KMS-11 (cell line): ENCODE measurements around the gene DPY19L1.
"Not testable (repeated sequence)": the region's sequence is repeated elsewhere in the genome, so short reads cannot be mapped to it uniquely, and the experiment has no call there.

Experiments used
- H2AFZ ChIP-seq: fragments of 200-600 bp; sonication (generic); 2 replicates; pipeline ENCODE4 v1.6.1; 2016; ENCODE audit warnings: antibody characterized with exemption, mixed run types, low read depth
- H3K27ac ChIP-seq: fragments of 200-600 bp; sonication (generic); 2 replicates; pipeline ENCODE4 v1.6.1; 2016; ENCODE audit warnings: mild to moderate bottlenecking, mixed run types
- H3K27me3 ChIP-seq: fragments of 200-600 bp; sonication (generic); 2 replicates; pipeline ENCODE4 v1.6.1; 2017; ENCODE audit warnings: mild to moderate bottlenecking, low read depth, mixed run types, moderate library complexity; ENCODE audit not compliant: insufficient read depth
- H3K36me3 ChIP-seq: fragments of 200-600 bp; sonication (generic); 2 replicates; pipeline ENCODE4 v1.6.1; 2017; ENCODE audit warnings: mild to moderate bottlenecking, mixed run types; ENCODE audit not compliant: insufficient read depth
- H3K4me1 ChIP-seq: fragments of 200-600 bp; sonication (generic); 2 replicates; pipeline ENCODE4 v1.6.1; 2016; ENCODE audit warnings: mild to moderate bottlenecking, low read depth, mixed run types; ENCODE audit not compliant: poor library complexity, severe bottlenecking
- H3K4me2 ChIP-seq: fragments of 200-600 bp; sonication (generic); 2 replicates; pipeline ENCODE4 v1.7.0; 2016; ENCODE audit warnings: mild to moderate bottlenecking, mixed run types
- H3K4me3 ChIP-seq: fragments of 200-600 bp; sonication (generic); IDR thresholded peaks from 2 replicates; pipeline ENCODE4 v1.6.1; 2017; ENCODE audit warnings: low read depth, low read length, mixed read lengths; ENCODE audit not compliant: insufficient read depth
- H3K79me2 ChIP-seq: fragments of 200-600 bp; sonication (generic); 2 replicates; pipeline ENCODE4 v1.6.1; 2016; ENCODE audit warnings: low read depth, mixed run types; ENCODE audit not compliant: insufficient read depth
- H3K9ac ChIP-seq: fragments of 200-600 bp; sonication (generic); 2 replicates; pipeline ENCODE4 v1.6.1; 2016; ENCODE audit warnings: mild to moderate bottlenecking, mixed run types
- H4K20me1 ChIP-seq: fragments of 200-600 bp; sonication (generic); 2 replicates; pipeline ENCODE4 v1.6.1; 2016; ENCODE audit warnings: mild to moderate bottlenecking, mixed run types; ENCODE audit not compliant: insufficient read depth
- TF ChIP-seq, protein P1 (sequence below): fragments of 200-600 bp; sonication (generic); conservative IDR thresholded peaks from 2 replicates; pipeline ENCODE4 v1.6.1; 2017; ENCODE audit warnings: low read depth, mild to moderate bottlenecking, antibody characterized with exemption, low read length, moderate library complexity, mixed read lengths

Gene DPY19L1

DNA sequence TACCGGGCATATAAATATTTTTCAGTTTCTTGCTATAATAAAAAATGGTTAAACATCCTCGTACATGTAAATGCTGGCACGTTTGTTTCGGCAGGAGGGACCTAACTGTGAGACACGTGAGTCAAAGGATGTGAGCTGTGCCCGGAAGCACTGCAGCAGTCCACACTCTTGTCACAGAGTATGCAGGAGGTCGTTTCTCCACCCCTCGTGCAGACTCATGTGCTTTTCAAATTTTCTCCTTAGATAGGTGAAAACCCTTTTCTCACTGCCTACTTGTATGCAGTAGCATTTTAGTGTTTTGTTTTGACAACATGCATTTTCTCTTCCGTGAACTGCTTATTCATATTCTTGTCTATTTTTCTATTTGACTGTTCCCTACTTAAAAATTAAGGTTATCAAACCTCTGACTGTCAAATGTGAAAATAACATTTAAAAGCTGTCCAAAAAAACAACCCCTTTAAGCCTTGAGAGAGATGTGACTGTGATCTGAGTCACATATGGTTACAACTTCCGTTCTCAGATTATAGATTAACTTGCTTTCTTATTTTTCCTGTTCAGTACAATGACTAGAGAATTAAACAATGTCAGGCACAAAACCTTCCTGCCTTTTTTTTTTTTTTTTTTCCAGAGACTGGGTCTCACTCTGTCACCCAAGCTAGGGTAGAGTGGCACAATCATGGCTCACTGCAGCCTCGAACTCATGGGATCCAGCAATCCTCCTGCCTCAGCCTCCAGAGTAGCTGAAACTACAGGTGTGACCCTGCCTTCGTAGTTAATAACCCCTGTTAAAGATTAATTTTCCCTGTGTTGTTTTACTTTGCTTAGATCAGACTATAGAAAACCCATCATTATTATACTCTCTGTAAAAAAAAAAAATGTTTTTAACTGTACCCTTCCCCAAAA lies 45.1 kb downstream of the DPY19L1 start:
- no peak overlapping the region for H3K9ac ChIP-seq
- H3K27ac ChIP-seq: no peak overlapping the region
- no peak overlapping the region for H2AFZ ChIP-seq
- H3K27me3 ChIP-seq: no peaks in the 10 kb centered on the region
- H3K4me2 ChIP-seq: no peak overlapping the region
- TF ChIP-seq, protein P1, sequence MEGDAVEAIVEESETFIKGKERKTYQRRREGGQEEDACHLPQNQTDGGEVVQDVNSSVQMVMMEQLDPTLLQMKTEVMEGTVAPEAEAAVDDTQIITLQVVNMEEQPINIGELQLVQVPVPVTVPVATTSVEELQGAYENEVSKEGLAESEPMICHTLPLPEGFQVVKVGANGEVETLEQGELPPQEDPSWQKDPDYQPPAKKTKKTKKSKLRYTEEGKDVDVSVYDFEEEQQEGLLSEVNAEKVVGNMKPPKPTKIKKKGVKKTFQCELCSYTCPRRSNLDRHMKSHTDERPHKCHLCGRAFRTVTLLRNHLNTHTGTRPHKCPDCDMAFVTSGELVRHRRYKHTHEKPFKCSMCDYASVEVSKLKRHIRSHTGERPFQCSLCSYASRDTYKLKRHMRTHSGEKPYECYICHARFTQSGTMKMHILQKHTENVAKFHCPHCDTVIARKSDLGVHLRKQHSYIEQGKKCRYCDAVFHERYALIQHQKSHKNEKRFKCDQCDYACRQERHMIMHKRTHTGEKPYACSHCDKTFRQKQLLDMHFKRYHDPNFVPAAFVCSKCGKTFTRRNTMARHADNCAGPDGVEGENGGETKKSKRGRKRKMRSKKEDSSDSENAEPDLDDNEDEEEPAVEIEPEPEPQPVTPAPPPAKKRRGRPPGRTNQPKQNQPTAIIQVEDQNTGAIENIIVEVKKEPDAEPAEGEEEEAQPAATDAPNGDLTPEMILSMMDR: no peak
- H3K4me1 ChIP-seq: peaks cover 8% of the 10 kb centered on the region
- H3K36me3 ChIP-seq: no peaks in the 10 kb centered on the region
- no peaks in the 10 kb centered on the region for H4K20me1 ChIP-seq
- H3K4me3 ChIP-seq: no peak overlapping the region
- no peaks in the 10 kb centered on the region for H3K79me2 ChIP-seq

DNA sequence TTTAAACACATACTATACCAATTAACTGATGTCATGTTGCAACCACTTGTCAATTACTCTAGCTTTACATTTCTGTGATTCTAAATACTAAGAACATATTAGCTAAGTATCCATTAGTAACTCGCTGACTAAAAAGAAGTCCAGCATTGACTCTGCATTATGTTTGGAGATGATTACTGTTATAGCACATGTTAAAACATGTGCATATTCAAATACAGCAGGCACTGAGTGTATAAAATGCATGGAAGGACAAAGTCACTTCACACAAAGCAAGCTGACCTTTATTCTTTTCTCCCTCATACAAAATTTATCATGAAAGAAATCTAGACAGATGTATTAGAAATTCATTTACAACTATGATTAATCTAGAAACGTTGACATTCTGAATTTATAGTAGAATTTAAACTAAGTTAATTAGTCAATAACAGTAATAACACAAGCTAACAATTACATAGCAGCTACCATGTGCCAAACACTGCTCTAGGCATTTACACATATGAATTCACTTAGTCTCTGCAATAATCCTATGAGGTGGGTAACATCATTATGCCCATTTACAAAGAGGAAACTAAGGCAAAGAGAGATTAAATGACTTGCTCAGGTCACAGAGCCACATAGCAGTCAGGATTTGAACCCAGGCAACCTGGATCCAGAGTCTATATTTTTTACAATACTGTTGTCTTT lies 48.7 kb downstream of the DPY19L1 start:
- H4K20me1 ChIP-seq, H3K36me3 ChIP-seq, H3K9ac ChIP-seq, H3K4me2 ChIP-seq, H2AFZ ChIP-seq, H3K4me3 ChIP-seq, H3K27ac ChIP-seq, H3K27me3 ChIP-seq, H3K79me2 ChIP-seq: not testable (repeated sequence)
- peaks cover 30% of the 10 kb centered on the region for H3K4me1 ChIP-seq

DNA sequence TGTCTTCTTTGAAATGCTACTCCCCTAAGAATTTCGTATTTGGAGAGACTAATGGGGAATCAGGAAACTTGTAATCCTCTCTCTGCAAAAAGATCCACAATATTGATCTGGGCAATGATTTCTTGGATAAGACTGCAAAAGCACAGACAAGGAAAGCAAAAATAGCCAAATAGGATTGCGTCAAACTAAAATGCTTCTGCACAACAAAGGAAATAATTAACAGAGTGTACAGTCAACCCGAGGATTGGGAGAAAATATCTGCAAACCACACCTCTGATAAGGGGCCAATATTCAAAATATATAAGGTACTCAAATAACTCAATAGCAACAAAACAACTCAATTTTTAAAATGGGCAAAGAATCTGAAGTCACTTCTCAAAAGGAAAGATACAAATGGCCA lies 52.1 kb downstream of the DPY19L1 start:
- H3K4me2 ChIP-seq, H3K79me2 ChIP-seq, H2AFZ ChIP-seq, H3K27me3 ChIP-seq, H3K36me3 ChIP-seq, H3K4me3 ChIP-seq, H4K20me1 ChIP-seq, H3K9ac ChIP-seq, H3K27ac ChIP-seq: not testable (repeated sequence)
- peaks cover 53% of the 10 kb centered on the region for H3K4me1 ChIP-seq

DNA sequence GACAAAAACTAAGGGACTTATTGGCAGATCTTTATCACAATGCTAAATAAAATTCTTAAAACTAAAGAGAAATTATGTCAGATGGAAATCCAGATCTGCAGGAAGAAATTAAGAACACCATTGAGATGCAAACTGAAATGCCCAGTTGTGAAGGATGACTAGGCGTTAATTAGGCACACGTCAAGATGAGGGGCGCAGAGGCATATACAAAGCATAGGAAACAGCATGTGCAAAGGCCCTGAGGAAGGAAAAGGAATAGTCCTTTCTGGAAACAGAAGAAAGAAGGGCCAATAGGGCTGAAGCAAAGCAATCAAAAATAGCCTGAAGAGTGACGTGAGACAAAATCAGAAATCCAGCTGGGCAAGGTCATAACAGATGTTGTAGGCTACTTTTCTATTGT lies 53.1 kb downstream of the DPY19L1 start:
- not testable (repeated sequence) for H3K36me3 ChIP-seq, H3K79me2 ChIP-seq, H4K20me1 ChIP-seq, H3K27ac ChIP-seq, H3K9ac ChIP-seq, H2AFZ ChIP-seq, H3K4me3 ChIP-seq, H3K27me3 ChIP-seq, H3K4me2 ChIP-seq
- H3K4me1 ChIP-seq: peaks cover 53% of the 10 kb centered on the region

DNA sequence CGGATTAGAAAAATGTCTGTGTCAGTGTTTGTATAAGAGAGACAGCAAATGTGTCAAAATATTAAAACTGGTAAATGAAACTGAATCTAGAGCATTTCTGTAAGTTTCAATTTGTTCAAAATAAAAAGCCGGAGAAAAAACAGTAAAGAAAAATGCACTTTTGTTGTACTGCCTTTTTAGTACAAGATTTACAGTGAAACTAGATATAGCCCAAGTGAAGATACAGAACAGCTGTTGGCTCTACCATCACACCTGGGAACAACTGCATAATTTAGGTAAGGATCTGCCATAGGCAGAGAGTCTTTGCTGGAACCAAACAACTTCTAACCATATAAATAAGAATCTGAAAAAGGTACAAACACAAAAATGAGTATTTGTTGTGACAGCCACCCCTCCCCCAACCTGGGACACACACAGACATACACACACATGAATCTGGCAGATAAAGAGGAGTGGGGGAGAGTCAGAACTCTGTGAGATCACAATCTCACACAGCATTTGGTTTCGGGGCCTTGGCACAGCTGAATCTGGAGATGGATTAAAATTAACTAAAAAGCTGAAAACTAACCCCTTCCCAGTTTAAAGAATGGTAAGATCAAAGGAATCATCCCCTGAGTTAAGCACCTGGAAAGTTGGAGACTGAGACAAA lies 54.8 kb downstream of the DPY19L1 start:
- Histone ChIP-seq H3K27me3 (no peaks in the 10 kb centered on the region), H3K9ac (peak overlapping the region; percentile 17; the same call in 1 of the 2 replicates)
- TF ChIP-seq, protein P1: no peak

DNA sequence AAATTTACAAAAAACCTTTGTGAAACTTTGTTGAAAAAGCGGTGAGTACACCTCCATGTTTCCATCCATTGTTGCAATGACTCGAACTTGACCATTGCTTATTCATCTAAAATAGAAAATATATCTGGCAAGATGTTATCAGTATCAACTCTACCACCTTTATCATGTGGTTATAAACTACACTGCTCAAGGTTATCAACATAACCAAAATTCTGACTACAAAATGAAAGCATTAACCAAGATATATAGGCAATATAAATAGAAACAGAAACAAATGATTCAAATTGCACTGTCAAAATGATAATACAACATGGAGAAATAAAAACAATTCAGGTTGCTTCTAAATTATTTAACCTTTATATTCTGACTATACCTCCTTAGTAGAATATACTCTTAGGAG lies 58.2 kb downstream of the DPY19L1 start:
- H2AFZ ChIP-seq, H3K27ac ChIP-seq, H3K4me3 ChIP-seq, H3K4me2 ChIP-seq, H3K79me2 ChIP-seq, H3K9ac ChIP-seq, H3K27me3 ChIP-seq, H3K36me3 ChIP-seq, H4K20me1 ChIP-seq: not testable (repeated sequence)
- H3K4me1 ChIP-seq: peaks cover 27% of the 10 kb centered on the region

More for the DNA sequence above, 54.8 kb downstream of the DPY19L1 start:
- no peak overlapping the region for H3K4me3 ChIP-seq
- peaks cover 53% of the 10 kb centered on the region for H3K4me1 ChIP-seq
- no peaks in the 10 kb centered on the region for H3K36me3 ChIP-seq
- peak overlapping the region; percentile 87 for H3K4me2 ChIP-seq
- no peak overlapping the region for H2AFZ ChIP-seq
- H4K20me1 ChIP-seq: no peaks in the 10 kb centered on the region
- H3K27ac ChIP-seq: peak overlapping the region; percentile 42; the same call in 1 of the 2 replicates
- H3K79me2 ChIP-seq: no peaks in the 10 kb centered on the region
